Stimulated activated CD8-positive, alpha-beta memory T cell treated with anti-CD3 and anti-CD28 coated beads, Interleukin-15, amount 100 ng/mL, for 4 hours (primary cell): ENCODE results near the gene DNAJC7.

ENCODE experiments used
- DNase-seq, 2 donors: peaks; one replicate each; pipeline ENCODE4 v3.0.0-alpha.2; 2020; ENCODE audit warnings: low read depth in 2 of 2

The DNAJC7 gene

DNA sequence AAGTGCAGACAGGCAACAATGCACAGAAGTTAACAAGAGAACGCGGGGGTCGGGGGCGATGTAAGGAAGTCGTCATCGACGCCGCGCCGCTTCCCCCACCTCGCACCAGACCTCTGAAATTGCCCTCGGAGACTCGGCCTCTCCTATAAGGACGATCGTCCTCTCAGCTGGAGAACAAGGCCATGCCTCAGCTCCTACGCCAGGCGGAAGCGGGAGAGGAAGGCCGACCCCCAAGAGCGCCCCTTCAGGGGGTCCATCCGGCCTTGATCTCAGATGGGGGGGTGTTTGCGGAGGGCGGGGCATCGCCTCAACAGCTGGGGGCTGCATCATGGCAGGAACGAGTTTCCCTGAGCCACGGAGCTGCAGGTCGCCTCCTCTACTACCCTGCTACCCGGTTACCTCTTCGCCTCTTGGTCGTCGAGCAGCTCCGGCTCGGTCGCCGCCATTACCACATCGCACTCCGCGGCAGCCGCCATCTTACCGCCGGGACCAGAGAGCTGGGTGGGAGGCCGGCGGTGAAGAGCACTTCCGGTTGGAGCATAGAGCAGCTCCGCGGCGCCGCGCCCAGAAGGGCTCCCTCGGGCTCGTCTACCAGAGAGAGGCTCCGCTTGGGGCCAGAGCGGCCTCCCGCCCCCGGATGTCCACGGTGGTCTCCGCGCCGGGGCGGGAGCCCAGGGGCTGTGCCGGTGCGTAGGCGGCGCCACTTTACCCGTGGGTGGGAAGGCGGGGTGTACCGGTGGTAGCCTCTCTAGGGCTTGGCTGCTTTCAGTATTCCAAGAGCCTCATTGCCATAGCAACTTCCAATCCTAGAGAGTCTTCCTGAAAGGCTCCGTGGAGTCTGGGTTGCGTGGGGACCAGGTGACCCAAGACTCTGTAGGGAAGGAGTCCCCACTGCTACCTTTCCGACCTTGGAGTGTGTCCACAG lies at the start of gene DNAJC7:
Gene DNAJC7, minus strand, starts transcription at position 499 of the 925 bp plus-strand sequence. Its CDS starts 23 bp downstream, at position 476.
- peak; percentile 79 to 85 for DNase-seq

DNA sequence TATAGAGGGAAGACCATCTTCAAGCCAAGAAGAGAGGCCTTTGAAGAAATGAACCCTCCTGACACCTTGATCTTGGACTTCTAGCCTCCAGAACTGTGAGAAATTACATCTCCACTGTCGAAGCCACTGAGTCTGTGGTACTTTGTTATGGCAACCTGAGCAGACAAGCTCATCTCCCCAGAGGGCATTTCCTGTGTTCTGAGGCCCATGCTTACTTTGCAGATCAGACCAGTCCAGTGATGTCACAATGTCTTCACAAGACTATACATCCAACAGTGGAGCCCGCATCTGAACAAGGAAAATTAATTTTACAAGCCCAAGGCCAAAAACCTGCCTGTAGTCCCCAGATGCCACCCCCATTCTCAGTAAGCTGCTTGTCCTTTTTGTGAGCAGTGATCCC lies 48.0 kb upstream of the DNAJC7 start:
- no peak for DNase-seq

- DNase-seq, result no peak
Measured at GRCh38 chr17:42062681-42063080, 45.4 kb upstream of the DNAJC7 start.

- no peak for DNase-seq
Measured at GRCh38 chr17:42061646-42062487, 44.6 kb upstream of the DNAJC7 start.

DNA sequence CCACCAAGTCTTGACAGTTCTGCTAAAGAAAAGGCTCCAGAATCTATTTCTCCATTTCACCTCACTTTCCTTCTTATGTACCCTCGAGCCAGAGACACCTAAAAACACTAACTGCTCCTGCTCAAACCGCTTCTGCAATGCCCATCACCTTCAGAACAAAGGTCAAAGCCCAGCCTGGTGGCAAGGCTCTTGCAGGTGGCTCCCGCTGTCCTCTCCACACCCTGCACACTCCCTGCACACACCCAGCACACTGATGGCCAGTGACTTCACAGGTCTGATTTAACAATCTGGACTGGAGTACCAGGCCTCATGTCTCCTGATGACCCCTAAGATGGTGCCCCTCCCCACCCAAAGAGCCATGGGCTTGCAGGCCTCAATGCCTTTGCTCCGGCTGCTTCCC lies 43.0 kb upstream of the DNAJC7 start:
- DNase-seq, result no peak

DNA sequence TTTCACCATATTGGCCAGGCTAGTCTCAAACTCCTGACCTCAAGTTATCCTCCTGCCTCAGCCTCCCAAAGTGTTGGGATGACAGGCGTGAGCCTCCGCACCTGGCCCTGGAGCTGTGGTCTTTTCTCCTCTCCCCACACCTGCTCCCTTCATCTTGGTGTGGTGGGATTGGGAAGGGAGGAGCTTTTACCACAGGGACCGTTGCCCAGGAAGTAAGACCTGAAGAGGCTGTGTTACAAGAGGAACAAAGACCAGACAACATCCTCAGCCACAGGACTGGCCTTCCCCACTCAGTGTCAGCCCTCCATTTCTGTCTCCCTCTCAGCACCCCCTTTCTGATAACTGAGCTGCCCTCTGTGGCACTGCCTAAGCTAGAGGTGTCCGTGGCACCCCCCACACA lies 42.6 kb upstream of the DNAJC7 start:
- no peak for DNase-seq

- DNase-seq, result no peak
Measured at GRCh38 chr17:42058063-42058462, 40.8 kb upstream of the DNAJC7 start.

GRCh38 chr17:42056635-42057034 lies 39.4 kb upstream of the DNAJC7 start:
- no peak for DNase-seq

- DNase-seq, result no peak
Measured at GRCh38 chr17:42055496-42055895, 38.3 kb upstream of the DNAJC7 start.

DNA sequence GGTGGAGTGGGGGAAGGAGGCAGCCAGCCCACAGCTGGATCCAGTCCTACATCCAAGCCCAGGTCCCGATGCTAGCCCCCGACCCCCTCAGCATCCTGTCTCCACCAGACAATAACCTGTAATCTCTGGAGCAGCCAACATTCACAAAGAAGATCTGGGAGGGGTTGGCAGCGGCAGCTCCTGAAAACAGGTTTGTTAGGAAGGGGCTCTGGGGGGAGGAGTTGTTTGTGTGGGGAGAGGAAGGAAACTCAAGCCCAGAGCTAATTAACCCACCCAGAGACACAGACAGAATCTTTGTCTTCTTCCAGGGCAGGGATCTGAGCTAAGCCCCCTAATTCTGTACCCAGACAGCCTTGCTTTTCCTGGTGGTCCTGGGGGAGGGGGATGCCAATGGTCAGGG lies 37.8 kb upstream of the DNAJC7 start:
- no peak for DNase-seq

DNA sequence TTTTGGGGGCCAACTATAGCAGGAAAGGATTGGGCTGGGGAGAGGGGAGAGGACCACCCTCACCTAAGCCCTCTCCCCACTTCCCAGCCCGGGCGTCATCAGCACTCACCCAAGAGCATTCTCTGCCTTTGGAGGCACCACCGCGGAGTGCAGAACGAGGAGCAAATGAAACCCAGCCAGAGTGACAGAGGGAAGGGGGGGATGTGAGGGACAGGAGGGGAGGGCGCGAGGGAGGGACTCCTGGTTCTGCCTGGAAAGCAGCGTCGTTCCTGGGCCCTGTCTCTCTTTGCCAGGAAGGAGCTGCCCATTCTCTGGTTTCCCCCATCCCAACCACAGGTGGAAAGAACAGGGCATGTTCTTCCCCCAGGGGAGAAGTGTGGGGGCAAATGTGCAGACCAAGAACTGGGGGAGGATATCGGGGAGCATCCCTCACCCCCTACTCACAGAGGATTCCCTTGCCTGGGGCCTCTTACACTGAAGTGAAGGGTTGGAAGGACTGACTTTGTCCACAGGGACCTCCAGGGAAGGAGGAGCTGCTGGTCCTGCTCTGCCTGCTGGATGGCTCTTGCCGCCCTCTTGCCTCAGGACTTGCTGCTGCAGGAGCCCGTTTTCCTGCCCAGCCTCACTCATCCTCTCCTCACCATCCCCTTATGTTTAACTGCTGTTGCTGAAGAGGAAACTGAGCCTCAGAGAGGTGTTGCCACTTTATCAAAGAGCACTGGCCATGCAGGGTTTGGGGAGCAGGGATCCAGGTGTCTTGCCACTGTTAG lies 36.7 kb upstream of the DNAJC7 start:
- DNase-seq, result no peak

- DNase-seq, result no peak
Measured at GRCh38 chr17:42052346-42052877, 35.2 kb upstream of the DNAJC7 start.

GRCh38 chr17:42051645-42052044 lies 34.4 kb upstream of the DNAJC7 start:
- DNase-seq, result no peak

DNA sequence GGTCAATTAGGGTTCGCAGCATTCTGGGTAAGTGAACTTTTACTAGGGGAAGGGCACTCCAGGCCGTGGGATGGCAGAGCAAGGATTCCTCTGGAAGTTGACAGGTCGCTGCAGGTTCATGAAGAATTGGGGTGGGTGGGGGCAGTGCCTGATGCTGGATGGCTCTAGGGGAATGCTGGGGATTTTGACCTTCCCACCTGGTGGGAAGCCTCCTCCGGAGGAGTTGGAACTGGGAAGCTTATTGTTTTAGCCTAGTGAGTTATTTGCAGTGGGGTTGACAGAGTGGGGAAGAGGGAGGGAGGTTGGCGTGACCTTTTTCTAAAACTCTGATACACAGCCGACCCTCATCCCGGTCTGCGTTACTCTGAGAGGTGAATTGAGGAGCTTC lies 33.8 kb upstream of the DNAJC7 start:
- DNase-seq, result no peak

DNA sequence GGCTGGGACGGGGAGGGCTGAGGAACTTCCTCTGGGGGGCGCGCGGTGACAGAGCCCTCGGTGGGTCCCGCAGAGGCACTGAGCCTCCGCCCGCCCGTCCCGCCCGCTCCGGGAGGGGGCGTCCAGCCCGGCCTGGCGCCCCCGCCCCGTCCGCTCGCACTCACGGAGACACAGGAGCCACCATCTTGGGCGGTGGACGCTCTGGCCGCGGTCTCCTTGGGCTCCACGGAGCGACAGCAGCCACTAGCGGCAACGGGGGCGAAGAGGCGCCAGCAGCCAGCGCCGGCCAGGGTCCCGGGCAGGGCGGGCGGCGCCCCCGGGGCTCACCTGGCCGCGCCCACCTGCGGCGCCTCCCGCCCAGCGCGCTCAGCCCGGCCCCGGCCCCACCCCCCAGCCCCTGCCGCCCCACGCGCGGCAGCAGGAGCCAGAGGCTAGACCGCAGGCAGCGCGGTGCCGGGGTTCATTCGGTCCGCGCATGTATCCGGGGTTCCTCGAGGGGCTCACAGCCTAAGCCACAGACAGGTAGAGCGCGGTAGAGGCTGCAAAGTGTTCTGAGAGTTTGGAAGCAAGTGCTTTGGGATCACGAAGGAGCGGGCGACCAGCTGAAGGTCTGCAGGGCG lies 33.3 kb upstream of the DNAJC7 start, which contains the start of gene C17orf113:
Gene C17orf113, minus strand, starts transcription at position 209 of the 620 bp plus-strand sequence. CDS start 7,225 bp downstream, outside the sequence.
- DNase-seq, result no peak

GRCh38 chr17:42049834-42050392 lies 32.7 kb upstream of the DNAJC7 start:
- no peak for DNase-seq

GRCh38 chr17:42047343-42047742 lies 30.1 kb upstream of the DNAJC7 start:
- no peak for DNase-seq

DNA sequence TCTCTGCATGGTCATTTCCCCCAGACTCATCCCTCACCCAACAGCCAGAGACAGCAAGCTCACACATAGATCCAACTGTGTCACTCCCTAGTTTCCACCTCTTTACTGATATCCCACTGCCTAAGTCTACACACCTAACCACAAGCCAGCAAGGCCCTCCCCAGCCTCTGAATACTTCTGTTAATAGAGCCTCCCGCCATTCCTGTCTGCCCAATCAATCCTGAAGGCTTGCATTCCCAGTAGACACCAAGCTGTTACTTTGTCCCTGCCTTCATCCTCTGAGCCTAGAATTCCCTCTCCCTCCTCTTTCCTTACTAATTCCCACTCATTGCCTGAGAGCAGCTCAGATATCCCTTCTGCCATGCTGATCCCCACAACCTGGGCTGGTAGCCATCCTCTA lies 28.5 kb upstream of the DNAJC7 start:
- no peak for DNase-seq

GRCh38 chr17:42042598-42043319 lies 25.5 kb upstream of the DNAJC7 start:
- DNase-seq, result no peak

- no peak for DNase-seq
Measured at GRCh38 chr17:42041619-42042018, 24.4 kb upstream of the DNAJC7 start.
